GM23248 (cell line): Measurements from ENCODE around the gene ITGA11.

Experiments used
- EZH2 ChIP-seq: fragments of 200-600 bp; sonication (generic); IDR thresholded peaks from 2 replicates; pipeline ENCODE4 v1.6.1; 2018; ENCODE audit warnings: antibody characterized with exemption, mild to moderate bottlenecking; ENCODE audit not compliant: insufficient read depth, poor library complexity, severe bottlenecking
- EZH2phosphoT487 ChIP-seq: fragments of 200-600 bp; sonication (generic); IDR thresholded peaks from 2 replicates; pipeline ENCODE4 v1.6.1; 2018; ENCODE audit warnings: antibody characterized with exemption, moderate library complexity, mild to moderate bottlenecking, low read depth; ENCODE audit not compliant: insufficient read depth

DNA sequence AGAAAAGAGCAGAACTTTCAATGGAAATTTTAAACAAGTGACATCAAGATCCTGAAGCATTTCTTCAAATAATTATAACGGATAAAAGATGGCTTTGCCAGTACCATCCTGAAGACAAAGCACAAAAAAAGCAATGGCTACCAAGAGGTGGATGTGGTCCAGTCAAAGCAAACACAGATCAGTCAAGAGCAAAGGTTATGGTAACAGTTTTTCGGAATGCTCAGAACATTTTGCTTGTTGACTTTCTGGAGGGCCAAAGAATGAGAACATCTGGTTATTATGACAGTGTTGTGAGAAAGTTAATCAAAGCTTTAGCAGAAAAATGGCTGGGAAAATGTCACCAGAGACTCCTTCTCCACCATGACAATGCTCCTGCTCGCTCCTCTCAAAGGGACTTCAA lies 122.9 kb downstream of the ITGA11 start:
- TF ChIP-seq EZH2 (no peak), EZH2phosphoT487 (no peak)
